ENCODE measurements around the gene MYL2. TPM values are rescaled to one million over a fixed set of nuclear protein-coding genes. Genes with fewer than 3 reads are reported as not detected.

The MYL2 gene
- total and polyA plus RNA-seq, 2 experiments from 2014 or later: not detected

DNA sequence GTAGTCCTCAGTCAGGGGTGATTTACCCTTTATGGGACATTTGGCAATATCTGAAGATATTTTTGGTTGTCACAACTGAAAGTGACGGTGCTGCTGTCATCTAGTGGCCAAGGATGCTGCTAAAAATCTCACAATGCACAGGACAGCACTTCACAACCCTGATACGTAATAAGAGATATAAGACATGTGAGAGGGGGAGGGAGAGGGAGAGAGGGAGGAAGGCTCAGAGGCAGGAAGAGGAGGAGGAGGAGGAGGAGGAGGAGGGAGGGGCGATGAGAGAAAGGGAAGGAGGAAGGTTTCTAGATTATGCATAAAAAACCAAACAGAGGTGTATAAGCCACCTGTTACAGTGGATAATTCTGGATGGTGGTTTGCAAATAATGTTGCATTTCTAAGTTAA lies 14.3 kb downstream of the MYL2 start:
- TF ChIP-seq ZNF114 (CRISPR knock-in tag; IDR thresholded peaks at IDR 0.05) (no peak), ZNF331 (CRISPR knock-in tag; IDR thresholded peaks at IDR 0.05; ENCODE audit: low read depth) (no peak), EZH2phosphoT487 (IDR thresholded peaks at IDR 0.05; ENCODE audit: unreplicated experiment) (no peak), CREB1 (CRISPR knock-in tag; IDR thresholded peaks at IDR 0.05; ENCODE audit: low read depth) (no peak), POLR2AphosphoS5 (IDR thresholded peaks at IDR 0.05; ENCODE audit: low read depth) (no peak), JUNB (IDR thresholded peaks at IDR 0.05; ENCODE audit: unreplicated experiment) (no peak), NANOG (IDR thresholded peaks at IDR 0.05; ENCODE audit: borderline replicate concordance) (no peak), EZH2 (IDR thresholded peaks at IDR 0.05; ENCODE audit: low read depth, unreplicated experiment) (no peak), STAT1 (IDR thresholded peaks at IDR 0.05; ENCODE audit: unreplicated experiment) (no peak)
- TF ChIP-seq, protein P1, sequence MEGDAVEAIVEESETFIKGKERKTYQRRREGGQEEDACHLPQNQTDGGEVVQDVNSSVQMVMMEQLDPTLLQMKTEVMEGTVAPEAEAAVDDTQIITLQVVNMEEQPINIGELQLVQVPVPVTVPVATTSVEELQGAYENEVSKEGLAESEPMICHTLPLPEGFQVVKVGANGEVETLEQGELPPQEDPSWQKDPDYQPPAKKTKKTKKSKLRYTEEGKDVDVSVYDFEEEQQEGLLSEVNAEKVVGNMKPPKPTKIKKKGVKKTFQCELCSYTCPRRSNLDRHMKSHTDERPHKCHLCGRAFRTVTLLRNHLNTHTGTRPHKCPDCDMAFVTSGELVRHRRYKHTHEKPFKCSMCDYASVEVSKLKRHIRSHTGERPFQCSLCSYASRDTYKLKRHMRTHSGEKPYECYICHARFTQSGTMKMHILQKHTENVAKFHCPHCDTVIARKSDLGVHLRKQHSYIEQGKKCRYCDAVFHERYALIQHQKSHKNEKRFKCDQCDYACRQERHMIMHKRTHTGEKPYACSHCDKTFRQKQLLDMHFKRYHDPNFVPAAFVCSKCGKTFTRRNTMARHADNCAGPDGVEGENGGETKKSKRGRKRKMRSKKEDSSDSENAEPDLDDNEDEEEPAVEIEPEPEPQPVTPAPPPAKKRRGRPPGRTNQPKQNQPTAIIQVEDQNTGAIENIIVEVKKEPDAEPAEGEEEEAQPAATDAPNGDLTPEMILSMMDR (conservative IDR thresholded peaks at IDR 0.05; ENCODE audit: low read depth in 2 of 2): no peak; a peak in 1 of 4 replicates
- TF ChIP-seq, protein P2, sequence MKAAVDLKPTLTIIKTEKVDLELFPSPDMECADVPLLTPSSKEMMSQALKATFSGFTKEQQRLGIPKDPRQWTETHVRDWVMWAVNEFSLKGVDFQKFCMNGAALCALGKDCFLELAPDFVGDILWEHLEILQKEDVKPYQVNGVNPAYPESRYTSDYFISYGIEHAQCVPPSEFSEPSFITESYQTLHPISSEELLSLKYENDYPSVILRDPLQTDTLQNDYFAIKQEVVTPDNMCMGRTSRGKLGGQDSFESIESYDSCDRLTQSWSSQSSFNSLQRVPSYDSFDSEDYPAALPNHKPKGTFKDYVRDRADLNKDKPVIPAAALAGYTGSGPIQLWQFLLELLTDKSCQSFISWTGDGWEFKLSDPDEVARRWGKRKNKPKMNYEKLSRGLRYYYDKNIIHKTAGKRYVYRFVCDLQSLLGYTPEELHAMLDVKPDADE (IDR thresholded peaks at IDR 0.05): no peak
- TF ChIP-seq, protein P3, sequence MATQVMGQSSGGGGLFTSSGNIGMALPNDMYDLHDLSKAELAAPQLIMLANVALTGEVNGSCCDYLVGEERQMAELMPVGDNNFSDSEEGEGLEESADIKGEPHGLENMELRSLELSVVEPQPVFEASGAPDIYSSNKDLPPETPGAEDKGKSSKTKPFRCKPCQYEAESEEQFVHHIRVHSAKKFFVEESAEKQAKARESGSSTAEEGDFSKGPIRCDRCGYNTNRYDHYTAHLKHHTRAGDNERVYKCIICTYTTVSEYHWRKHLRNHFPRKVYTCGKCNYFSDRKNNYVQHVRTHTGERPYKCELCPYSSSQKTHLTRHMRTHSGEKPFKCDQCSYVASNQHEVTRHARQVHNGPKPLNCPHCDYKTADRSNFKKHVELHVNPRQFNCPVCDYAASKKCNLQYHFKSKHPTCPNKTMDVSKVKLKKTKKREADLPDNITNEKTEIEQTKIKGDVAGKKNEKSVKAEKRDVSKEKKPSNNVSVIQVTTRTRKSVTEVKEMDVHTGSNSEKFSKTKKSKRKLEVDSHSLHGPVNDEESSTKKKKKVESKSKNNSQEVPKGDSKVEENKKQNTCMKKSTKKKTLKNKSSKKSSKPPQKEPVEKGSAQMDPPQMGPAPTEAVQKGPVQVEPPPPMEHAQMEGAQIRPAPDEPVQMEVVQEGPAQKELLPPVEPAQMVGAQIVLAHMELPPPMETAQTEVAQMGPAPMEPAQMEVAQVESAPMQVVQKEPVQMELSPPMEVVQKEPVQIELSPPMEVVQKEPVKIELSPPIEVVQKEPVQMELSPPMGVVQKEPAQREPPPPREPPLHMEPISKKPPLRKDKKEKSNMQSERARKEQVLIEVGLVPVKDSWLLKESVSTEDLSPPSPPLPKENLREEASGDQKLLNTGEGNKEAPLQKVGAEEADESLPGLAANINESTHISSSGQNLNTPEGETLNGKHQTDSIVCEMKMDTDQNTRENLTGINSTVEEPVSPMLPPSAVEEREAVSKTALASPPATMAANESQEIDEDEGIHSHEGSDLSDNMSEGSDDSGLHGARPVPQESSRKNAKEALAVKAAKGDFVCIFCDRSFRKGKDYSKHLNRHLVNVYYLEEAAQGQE (IDR thresholded peaks at IDR 0.05; ENCODE audit: unreplicated experiment): no peak
- TF ChIP-seq, protein P4, sequence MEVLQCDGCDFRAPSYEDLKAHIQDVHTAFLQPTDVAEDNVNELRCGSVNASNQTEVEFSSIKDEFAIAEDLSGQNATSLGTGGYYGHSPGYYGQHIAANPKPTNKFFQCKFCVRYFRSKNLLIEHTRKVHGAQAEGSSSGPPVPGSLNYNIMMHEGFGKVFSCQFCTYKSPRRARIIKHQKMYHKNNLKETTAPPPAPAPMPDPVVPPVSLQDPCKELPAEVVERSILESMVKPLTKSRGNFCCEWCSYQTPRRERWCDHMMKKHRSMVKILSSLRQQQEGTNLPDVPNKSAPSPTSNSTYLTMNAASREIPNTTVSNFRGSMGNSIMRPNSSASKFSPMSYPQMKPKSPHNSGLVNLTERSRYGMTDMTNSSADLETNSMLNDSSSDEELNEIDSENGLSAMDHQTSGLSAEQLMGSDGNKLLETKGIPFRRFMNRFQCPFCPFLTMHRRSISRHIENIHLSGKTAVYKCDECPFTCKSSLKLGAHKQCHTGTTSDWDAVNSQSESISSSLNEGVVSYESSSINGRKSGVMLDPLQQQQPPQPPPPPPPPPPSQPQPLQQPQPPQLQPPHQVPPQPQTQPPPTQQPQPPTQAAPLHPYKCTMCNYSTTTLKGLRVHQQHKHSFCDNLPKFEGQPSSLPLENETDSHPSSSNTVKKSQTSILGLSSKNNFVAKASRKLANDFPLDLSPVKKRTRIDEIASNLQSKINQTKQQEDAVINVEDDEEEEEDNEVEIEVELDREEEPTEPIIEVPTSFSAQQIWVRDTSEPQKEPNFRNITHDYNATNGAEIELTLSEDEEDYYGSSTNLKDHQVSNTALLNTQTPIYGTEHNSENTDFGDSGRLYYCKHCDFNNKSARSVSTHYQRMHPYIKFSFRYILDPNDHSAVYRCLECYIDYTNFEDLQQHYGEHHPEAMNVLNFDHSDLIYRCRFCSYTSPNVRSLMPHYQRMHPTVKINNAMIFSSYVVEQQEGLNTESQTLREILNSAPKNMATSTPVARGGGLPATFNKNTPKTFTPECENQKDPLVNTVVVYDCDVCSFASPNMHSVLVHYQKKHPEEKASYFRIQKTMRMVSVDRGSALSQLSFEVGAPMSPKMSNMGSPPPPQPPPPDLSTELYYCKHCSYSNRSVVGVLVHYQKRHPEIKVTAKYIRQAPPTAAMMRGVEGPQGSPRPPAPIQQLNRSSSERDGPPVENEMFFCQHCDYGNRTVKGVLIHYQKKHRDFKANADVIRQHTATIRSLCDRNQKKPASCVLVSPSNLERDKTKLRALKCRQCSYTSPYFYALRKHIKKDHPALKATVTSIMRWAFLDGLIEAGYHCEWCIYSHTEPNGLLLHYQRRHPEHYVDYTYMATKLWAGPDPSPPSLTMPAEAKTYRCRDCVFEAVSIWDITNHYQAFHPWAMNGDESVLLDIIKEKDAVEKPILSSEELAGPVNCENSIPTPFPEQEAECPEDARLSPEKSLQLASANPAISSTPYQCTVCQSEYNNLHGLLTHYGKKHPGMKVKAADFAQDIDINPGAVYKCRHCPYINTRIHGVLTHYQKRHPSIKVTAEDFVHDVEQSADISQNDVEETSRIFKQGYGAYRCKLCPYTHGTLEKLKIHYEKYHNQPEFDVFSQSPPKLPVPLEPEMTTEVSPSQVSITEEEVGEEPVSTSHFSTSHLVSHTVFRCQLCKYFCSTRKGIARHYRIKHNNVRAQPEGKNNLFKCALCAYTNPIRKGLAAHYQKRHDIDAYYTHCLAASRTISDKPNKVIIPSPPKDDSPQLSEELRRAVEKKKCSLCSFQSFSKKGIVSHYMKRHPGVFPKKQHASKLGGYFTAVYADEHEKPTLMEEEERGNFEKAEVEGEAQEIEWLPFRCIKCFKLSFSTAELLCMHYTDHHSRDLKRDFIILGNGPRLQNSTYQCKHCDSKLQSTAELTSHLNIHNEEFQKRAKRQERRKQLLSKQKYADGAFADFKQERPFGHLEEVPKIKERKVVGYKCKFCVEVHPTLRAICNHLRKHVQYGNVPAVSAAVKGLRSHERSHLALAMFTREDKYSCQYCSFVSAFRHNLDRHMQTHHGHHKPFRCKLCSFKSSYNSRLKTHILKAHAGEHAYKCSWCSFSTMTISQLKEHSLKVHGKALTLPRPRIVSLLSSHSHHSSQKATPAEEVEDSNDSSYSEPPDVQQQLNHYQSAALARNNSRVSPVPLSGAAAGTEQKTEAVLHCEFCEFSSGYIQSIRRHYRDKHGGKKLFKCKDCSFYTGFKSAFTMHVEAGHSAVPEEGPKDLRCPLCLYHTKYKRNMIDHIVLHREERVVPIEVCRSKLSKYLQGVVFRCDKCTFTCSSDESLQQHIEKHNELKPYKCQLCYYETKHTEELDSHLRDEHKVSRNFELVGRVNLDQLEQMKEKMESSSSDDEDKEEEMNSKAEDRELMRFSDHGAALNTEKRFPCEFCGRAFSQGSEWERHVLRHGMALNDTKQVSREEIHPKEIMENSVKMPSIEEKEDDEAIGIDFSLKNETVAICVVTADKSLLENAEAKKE (CRISPR knock-in tag; IDR thresholded peaks at IDR 0.05): no peak
- no peak overlapping the region for H3K4me3 ChIP-seq
- no peaks in the 10 kb centered on the region for H3K9me3 Mint-ChIP-seq
- no peaks in the 10 kb centered on the region for H3K4me1 ChIP-seq (ENCODE audit: insufficient read depth)
- no peak overlapping the region for H3K4me2 ChIP-seq
- H3K4me1 Mint-ChIP-seq: peaks cover 5% of the 10 kb centered on the region; the same call in 2 of the 3 replicates
- no peaks in the 10 kb centered on the region for H3F3A ChIP-seq (replicated peaks; ENCODE audit: low read depth)
- peaks cover 11% of the 10 kb centered on the region for H3K9me2 ChIP-seq (ENCODE audit: insufficient read depth)
- no peak overlapping the region for H3K27ac Mint-ChIP-seq
- peaks cover 4% of the 10 kb centered on the region for H3K27me3 Mint-ChIP-seq (ENCODE audit: insufficient read depth, low read depth, poor library complexity)
- DNase-seq (ENCODE audit: low spot score) (no peak), ATAC-seq (no peak)
- H4K20me1 ChIP-seq (replicated peaks; ENCODE audit: insufficient read depth): no peaks in the 10 kb centered on the region
- H3K79me2 ChIP-seq (replicated peaks; ENCODE audit: insufficient read depth): no peaks in the 10 kb centered on the region
- no peaks in the 10 kb centered on the region for H3K27me3 ChIP-seq (ENCODE audit: insufficient read depth)
- no peak overlapping the region for H3K4me3 Mint-ChIP-seq
- no peak overlapping the region for H3K27ac ChIP-seq (ENCODE audit: low read depth)
- H3K36me3 ChIP-seq (ENCODE audit: insufficient read depth): no peaks in the 10 kb centered on the region
- no peaks in the 10 kb centered on the region for H3K36me3 Mint-ChIP-seq (ENCODE audit: low read depth)
- H2AFZ ChIP-seq: no peak overlapping the region
